Ovary (tissue), 9 donors: ENCODE data around the gene FOS. TPM values are rescaled to one million over a fixed set of nuclear protein-coding genes. Genes with fewer than 3 reads are reported as not detected.

ENCODE experiments used
- DNase-seq, 5 donors: peaks; one replicate each; pipeline ENCODE4 v3.0.0-alpha.2; 2019 to 2020
- H3K27ac ChIP-seq, 2 donors: fragments of 200-600 bp; one replicate each; pipeline versions ENCODE4 v1.5.1 to v1.8.0; 2019 to 2022
- H3K27me3 ChIP-seq: fragments of 200-600 bp; one replicate; pipeline ENCODE4 v1.8.0; 2022
- H3K36me3 ChIP-seq: fragments of 200-600 bp; sonication (generic); one replicate; pipeline ENCODE4 v1.5.1; 2019
- H3K4me1 ChIP-seq: one replicate; pipeline ENCODE4 v1.8.1; 2013; ENCODE audit warnings: mild to moderate bottlenecking, moderate library complexity; ENCODE audit not compliant: insufficient read depth
- H3K4me3 ChIP-seq: fragments of 200-600 bp; sonication (generic); one replicate; pipeline ENCODE4 v1.5.1; 2017
- H3K9me3 ChIP-seq, 2 donors: fragments of 200-600 bp in 1 of 2; sonication (generic) in 1 of 2; one replicate each; pipeline versions ENCODE4 v1.5.1 to v1.8.1; 2013 to 2019; ENCODE audit warnings: mild to moderate bottlenecking in 1 of 2, moderate library complexity in 1 of 2
- EP300 ChIP-seq: sonication (generic); formaldehyde crosslinking; IDR thresholded peaks from one replicate; pipeline ENCODE4 v1.6.1; 2017; ENCODE audit warnings: antibody characterized with exemption
- POLR2A ChIP-seq: fragments of 450-650 bp; IDR thresholded peaks from one replicate; pipeline ENCODE4 v1.6.1; 2017; ENCODE audit warnings: antibody characterized with exemption, mild to moderate bottlenecking, moderate library complexity
- WGBS, 3 donors: extraction: QIAGEN DNeasy Blood & Tissue Kit in 1 of 3; methylation state at CpG; one replicate each; pipeline versions ENCODE4 v1.1.5 to v1.1.7; 2013 to 2017; 5-methylcytosine and 5-hydroxymethylcytosine counted together
- intact Hi-C, 4 donors: fragments of 100-400 bp; cut with DNase I; formaldehyde crosslinking; loops; one replicate each; pipeline versions ENCODE4 v1.11.0 to v1.15.1; 2022 to 2023
- polyA plus RNA-seq, 2 donors: library from polyadenylated mRNA; stranded (reverse); fragments of 200-250 nt in 1 of 2; fragments of 350-450 nt in 1 of 2; fragmentation: Illumina TruSeq in 1 of 2; extraction: RNeasy Lipid Tissue Mini Kit (QIAGEN cat#74804) in 1 of 2; gene quantifications; one replicate each; pipeline ENCODE4 v1.2.3, GENCODE V29; 2013 to 2014
- total RNA-seq, 7 donors: library from RNA; depleted of rRNA in 2 of 7; stranded (reverse); fragments of >200 nt in 2 of 7; fragmentation: NEBNext Ultra II Directional in 3 of 7; extraction: Animal tissue kit (Norgen Biotek cat#: 25700) in 3 of 7; gene quantifications; one replicate each; pipeline versions ENCODE4 v1.1.0 to v1.2.4, GENCODE V29; 2016 to 2023
- TF ChIP-seq, protein P1 (sequence below), 3 donors: fragments of 450-650 bp in 2 of 3; fragments of 200-600 bp in 1 of 3; IDR thresholded peaks; one replicate each; pipeline versions ENCODE4 v1.5.1 to v1.8.0; 2016 to 2022; ENCODE audit warnings: antibody characterized with exemption in 3 of 3, mild to moderate bottlenecking in 1 of 3
- donor health status: DM: no; HTN: no; CAD: no; lungs with moderate emphysema.
- donor health status: DM: no; HTN: no; CAD: no.
- donor health status: Bipolar disorder and iron deficiency.
- donor health status: DM: yes; HTN: yes; CAD: no.
- donor health status: DM: no; HTN: no; CAD: no.
- donor health status: DM: yes; HTN: yes; CAD: no.

The FOS gene
- total and polyA plus RNA-seq, 9 donors: 115 to 2,019 (median 178) TPM

DNA sequence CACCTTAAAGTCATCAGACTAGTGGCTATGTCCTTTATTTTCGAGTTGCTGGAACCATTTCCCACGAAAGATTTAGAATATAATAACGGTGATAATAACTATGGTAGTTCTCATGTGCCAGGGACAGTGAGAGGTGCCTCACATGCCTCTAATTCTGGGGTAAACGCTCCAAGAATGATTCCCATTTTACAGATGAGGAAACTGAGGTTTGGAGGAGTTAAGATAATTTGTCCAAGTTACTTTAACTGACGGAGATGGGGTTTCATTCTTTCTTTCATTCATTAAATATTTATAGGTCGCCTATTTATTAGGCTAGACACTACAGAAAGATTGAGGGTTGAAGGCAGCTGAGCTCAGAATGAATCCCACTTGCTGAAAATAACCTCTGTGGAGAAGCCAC, 30.7 kb upstream of the FOS start:
- WGBS, 3 donors: 82 to 90% (median 87%) methylated on average over 6 of the region's 6 CpGs
- no peak for DNase-seq
- H3K9me3 ChIP-seq: no peaks in the 10 kb centered on the region
- H3K27ac ChIP-seq: no peak overlapping the region
- H3K4me3 ChIP-seq: no peak overlapping the region
- intact Hi-C loops: no loop called here
- TF ChIP-seq POLR2A (no peak), EP300 (no peak)
- TF ChIP-seq, protein P1, sequence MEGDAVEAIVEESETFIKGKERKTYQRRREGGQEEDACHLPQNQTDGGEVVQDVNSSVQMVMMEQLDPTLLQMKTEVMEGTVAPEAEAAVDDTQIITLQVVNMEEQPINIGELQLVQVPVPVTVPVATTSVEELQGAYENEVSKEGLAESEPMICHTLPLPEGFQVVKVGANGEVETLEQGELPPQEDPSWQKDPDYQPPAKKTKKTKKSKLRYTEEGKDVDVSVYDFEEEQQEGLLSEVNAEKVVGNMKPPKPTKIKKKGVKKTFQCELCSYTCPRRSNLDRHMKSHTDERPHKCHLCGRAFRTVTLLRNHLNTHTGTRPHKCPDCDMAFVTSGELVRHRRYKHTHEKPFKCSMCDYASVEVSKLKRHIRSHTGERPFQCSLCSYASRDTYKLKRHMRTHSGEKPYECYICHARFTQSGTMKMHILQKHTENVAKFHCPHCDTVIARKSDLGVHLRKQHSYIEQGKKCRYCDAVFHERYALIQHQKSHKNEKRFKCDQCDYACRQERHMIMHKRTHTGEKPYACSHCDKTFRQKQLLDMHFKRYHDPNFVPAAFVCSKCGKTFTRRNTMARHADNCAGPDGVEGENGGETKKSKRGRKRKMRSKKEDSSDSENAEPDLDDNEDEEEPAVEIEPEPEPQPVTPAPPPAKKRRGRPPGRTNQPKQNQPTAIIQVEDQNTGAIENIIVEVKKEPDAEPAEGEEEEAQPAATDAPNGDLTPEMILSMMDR (IDR thresholded peaks at IDR 0.05): no peak
- no peaks in the 10 kb centered on the region for H3K4me1 ChIP-seq
- no peaks in the 10 kb centered on the region for H3K36me3 ChIP-seq
- H3K27me3 ChIP-seq: no peaks in the 10 kb centered on the region

DNA sequence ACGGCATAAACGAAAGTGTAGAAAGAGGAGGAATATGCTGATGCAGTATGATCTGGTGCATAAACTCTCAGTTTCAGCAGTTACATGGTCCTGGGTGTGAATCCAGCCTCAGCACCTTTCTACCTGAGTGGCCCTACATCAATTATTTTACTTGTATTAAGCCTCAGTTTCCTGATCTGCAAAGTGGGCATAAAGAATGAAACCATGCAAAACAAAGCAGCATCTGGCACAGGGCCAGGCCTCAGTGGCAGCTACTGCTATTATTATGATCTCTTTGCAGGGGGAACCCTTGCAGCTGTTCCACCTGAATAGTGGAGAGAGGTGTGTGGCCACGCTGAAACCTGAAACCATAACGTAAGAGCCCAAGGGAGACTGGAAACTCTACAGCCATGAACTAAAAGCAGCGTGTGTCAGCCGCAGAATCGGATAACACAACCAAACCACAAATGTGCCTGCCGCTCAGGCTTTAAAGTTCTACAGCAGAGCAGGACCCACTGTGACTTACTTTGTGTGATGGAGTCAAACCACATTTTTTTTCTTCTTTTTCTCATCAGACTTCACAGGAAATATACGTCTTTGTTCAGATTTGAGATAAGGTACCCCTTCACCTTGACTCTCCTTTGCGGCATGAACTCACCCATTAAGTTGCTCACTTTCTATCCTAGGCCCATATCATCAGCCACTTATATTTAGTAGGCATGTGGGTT, 29.2 kb upstream of the FOS start:
- Histone ChIP-seq H3K36me3 (no peaks in the 10 kb centered on the region), H3K27me3 (no peaks in the 10 kb centered on the region), H3K9me3 (no peaks in the 10 kb centered on the region), H3K4me3 (no peak overlapping the region), H3K4me1 (no peaks in the 10 kb centered on the region), H3K27ac (no peak overlapping the region)
- no peak for DNase-seq
- WGBS, 3 donors: 70 to 78% (median 74%) methylated on average over 10 of the region's 10 CpGs
- TF ChIP-seq, protein P1 (IDR thresholded peaks at IDR 0.05): no peak
- TF ChIP-seq EP300 (no peak), POLR2A (no peak)
- intact Hi-C loops: no loop called here

- intact Hi-C loops: no loop called here
- no peak overlapping the region for H3K27ac ChIP-seq
- H3K27me3 ChIP-seq: no peaks in the 10 kb centered on the region
- no peaks in the 10 kb centered on the region for H3K36me3 ChIP-seq
- TF ChIP-seq, protein P1 (IDR thresholded peaks at IDR 0.05): no peak
- no peak for TF ChIP-seq EP300
- H3K4me1 ChIP-seq: no peaks in the 10 kb centered on the region
- DNase-seq: no peak
- H3K9me3 ChIP-seq: no peaks in the 10 kb centered on the region
- H3K4me3 ChIP-seq: no peak overlapping the region
- 76 to 84% (median 83%) methylated on average over 2 of the region's 2 CpGs for WGBS, 3 donors
Observed at GRCh38 chr14:75249958-75250336, 28.7 kb upstream of the FOS start.

- whole genome bisulfite sequencing, 3 donors: 90 to 92% (median 91%) methylated on average over 4 of the region's 4 CpGs
- Histone ChIP-seq H3K9me3 (no peaks in the 10 kb centered on the region), H3K27me3 (no peaks in the 10 kb centered on the region), H3K27ac (no peak overlapping the region), H3K4me3 (no peak overlapping the region), H3K36me3 (no peaks in the 10 kb centered on the region), H3K4me1 (no peaks in the 10 kb centered on the region)
- TF ChIP-seq POLR2A: no peak
- no peak for TF ChIP-seq EP300
- TF ChIP-seq, protein P1 (IDR thresholded peaks at IDR 0.05): no peak
- intact Hi-C loops: no loop called here
- DNase-seq: no peak
Observed at GRCh38 chr14:75250800-75251199, 27.8 kb upstream of the FOS start.
